Skin of body (tissue), 2 donors: ENCODE results near the gene COL5A3. TPM values are rescaled to one million over a fixed set of nuclear protein-coding genes. Genes with fewer than 3 reads are reported as not detected.
"Not testable (repeated sequence)": the region's sequence is repeated elsewhere in the genome, so short reads cannot be mapped to it uniquely, and the experiment has no call there.

ENCODE experiments used
- DNase-seq: peaks from one replicate; lab custom pipeline; 2025; lab: John Stamatoyannopoulos, UW
- total RNA-seq: library from RNA; depleted of rRNA; stranded (reverse); fragments of >200 nt; gene quantifications from one replicate; pipeline ENCODE4 v1.2.3, GENCODE V29; 2014

The COL5A3 gene
- 51.3 TPM for total RNA-seq

DNA sequence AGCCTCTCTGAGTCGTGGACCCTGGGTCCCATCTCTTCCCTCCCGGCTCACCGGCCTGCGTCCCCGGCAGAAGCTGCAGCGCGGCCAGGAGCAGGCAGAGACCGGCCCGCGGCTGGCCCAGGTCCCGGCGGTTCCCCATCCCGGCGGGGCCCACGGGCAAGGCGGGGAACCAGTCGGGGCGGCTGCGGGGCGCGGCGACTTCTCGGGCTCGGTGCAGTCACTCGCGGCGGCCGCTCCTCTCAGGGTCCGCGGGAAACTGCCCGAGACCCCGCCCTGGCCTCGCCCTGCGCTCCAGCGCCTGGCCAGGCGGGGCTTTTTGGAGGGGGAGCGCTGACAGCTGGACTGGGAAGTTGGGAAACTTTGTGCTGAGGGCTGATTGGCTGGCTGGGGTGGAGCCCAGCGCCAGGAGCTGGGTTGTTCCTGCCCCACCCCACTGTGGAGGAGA, at the start of gene COL5A3:
Gene COL5A3 (minus strand): TSS at position 258 of the 445 bp plus-strand sequence. CDS start 119 bp downstream, at position 139.
- DNase-seq: peak; percentile 57

GRCh38 chr19:10052602-10053360, 42.5 kb upstream of the COL5A3 start:
- no peak for DNase-seq

DNA sequence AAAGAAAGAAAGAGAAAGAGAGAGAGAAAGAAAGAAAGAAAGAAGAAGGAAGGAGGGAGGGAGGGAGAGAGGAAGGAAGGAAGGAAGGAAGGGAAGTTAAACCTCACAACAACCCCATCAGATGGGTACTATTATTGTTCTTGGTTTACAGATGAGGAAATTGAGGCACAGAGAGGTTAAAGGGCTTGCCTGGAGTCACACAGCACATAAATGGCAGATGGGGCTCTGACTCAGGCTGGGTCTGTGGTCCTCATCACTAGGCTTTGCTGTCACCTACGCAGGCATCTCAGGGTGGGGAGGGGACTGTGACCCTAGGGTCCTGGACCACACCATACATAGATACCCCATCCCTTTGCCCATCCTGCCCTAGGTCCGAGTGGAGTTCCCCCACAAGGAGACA, 39.3 kb upstream of the COL5A3 start:
- DNase-seq: no peak

DNA sequence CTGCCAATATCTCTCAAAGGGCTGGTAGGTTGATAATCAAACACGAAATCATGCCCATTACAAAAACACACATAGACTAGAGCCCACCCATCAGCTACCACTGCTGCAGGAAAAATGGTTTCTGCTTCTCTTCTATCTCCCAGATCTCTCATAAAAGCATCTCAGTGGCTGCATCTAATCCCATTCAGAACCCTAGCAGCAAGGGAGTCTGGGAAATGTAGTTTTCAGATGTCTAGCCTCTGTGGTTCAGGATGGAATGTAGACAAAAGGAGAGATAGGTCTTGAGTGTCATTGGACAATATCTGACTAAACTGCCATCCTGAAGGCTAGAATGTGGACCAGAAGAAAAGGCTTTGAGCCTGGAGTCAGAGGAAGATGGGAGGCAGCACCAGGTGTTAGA, 35.1 kb upstream of the COL5A3 start:
- DNase-seq: no peak

DNA sequence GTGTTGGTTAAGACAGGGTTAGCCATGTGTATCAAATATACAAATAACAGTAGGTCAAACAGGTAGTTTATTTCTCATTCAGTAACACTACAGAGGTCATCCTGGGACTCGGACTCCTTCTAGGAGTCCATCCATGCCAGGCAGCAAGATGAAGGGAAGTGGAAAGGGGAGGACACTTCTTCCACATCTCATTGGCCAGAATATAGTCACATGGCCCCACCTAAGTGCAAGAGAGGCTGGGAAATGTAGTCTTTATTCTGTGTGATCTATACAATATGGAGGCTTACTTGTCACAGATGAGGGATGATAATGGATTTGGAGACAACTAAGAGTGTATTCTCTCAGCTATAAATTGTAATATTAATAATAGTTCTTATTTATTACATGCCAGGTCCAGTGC, 34.1 kb upstream of the COL5A3 start:
- DNase-seq: no peak

DNA sequence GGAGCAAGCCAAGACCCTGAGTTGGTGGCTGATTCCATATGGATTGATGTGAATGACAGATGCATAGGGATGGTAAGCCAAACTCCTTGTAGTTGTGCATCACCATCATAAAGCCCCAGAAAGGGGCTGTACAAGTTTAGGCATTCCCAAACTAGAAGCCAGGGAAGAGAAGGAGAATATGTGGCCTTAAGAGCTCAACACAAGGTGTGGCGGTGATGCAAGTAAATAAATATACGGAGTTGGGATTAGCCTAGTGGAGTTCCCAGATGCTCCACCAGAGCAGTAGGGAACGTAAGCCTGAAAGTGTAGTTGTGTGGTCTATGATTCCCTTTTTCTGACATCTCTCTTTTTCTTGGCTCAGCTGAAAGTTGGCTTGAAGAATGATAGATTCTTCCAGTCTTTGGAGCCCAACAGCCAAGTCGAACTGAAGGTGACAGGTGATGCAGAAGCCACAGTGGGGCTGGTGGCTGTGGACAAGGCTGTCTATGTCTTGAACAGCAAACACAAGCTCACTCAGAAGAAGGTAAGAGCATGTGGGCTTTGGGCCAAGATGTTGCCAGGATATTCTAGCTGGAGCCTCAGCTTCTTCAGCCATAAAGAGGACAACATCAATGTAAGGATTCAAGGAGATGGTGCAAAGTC, 33.1 kb upstream of the COL5A3 start:
- DNase-seq: no peak

- DNase-seq: no peak
Measured at GRCh38 chr19:10037809-10038208, 27.5 kb upstream of the COL5A3 start.

GRCh38 chr19:10037367-10037766, 27.1 kb upstream of the COL5A3 start:
- DNase-seq: no peak

DNA sequence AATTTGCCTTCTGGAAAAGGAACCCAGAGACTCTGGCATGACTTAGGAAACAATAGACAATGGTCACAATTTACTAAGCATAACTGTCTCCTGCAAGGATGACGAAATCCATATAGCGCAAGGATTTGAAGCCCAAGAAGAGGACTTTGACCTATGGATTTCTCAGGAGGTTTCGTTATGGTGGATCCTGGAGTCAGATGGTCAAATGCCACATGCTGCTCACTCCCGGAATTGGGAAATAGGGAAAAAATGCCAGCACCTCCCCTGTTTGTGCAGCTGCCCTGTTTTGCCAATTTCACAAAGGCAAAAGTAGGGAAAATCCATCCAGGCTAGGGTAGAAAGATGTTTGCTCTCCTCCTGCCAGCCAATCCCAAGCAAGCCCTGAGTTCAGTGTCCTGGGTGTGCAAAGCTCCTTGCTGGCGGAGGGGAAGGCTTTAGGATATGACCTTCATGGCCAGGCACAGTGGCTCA, 26.3 kb upstream of the COL5A3 start:
- no peak for DNase-seq

GRCh38 chr19:10033614-10034013, 23.3 kb upstream of the COL5A3 start:
- DNase-seq: no peak

DNA sequence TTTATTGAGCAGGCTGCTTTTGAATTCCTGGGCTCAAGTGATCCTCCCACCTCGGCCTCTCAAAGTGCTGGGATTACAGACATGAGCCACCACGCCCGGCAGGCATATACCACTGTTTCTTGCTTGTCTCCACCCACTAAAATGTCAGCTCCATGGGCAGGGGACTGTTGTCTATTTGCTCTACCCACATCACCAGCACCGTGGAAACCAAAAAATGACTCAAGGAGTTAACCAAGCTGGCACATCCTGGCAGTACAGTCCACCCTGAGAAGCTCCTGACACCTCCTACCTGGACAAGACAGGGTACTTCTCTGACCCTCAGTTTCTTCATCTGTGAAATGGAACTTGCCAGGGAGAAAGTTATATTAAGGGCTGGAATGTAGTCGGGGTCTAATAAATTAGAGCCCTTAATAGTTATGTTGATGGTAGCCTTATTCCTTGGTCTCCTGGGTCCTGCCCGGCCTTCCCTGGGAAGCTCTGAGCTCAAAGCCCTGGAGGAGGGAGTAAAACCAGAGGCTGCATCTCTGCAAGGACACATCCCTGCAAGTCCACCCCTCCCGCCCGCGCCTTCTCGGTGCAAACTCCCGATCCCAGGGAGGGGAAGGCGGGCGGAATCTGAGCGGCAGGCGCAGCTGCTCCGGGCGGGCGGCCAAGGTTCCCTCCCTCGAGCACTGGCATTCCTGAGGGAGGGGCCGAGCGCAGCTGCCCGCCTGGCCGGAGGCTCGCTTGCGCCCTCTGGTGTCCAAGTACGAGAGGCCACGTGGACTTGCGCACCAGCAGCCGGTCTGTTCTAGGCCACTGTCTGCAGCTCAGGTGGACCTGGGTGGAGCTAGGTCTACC, 17.1 kb upstream of the COL5A3 start:
- DNase-seq: peak; percentile 91

DNA sequence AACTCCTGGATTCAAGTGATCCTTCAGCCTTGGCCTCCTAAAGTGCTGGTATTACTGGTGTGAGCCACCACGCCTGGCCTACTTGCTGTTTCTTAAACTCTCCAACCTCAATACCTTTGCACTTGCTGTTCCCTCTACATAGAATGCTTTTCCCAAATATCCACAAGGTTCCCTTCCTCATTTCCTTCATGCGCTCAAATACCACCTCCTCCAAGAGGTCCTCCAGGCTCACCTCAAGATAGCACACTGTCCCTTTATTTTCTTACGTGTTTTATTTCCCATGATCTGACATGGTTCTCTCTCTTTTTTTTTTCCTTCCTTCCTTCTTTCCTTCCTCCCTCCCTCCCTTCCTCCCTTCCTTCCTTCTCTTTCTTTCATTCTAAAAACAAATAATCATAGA, 16.4 kb upstream of the COL5A3 start:
- no peak for DNase-seq

- DNase-seq: not testable (repeated sequence)
Measured at GRCh38 chr19:10023096-10023495, 12.8 kb upstream of the COL5A3 start.

GRCh38 chr19:10021863-10022262, 11.6 kb upstream of the COL5A3 start:
- DNase-seq: no peak

DNA sequence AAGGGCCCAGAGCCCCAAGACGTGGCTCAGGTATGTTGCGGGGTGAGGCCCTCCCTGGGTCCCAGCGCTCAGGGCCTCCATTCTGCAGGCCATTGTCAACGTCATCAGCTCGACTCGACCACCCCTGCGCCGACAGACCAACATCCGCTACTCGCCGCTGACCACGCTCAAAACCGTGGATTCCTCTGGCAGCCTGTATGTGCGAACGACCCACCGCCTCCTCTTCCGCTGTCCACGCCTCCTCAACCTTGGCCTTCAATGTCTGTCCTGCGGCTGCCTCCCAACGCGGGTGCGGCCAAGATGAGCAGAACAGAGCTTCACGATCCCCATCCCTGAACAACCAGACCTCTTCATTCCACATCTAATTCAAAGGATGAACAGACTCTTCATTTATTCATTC, 11.1 kb upstream of the COL5A3 start:
- no peak for DNase-seq

DNA sequence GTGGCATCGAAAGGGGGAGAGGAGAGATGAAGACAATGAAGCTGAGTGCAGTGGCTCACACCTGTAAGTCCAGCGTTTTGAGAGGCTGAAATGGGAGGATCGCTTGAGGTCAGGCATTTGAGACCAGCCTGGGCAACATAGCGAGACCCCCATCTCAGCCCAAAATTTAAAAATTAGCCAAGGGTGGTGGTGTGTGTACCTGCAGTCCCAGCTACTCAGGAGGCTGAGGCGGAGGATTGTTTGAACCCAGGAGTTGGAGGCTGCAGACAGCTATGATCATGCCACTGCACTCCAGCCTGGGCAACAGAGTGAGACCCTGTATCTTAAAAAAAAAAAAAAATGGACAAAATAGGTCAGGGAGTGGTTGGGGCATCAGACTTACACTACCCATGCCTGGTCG, 10.5 kb upstream of the COL5A3 start:
- no peak for DNase-seq

- no peak for DNase-seq
Measured at GRCh38 chr19:10019246-10019645, 8.9 kb upstream of the COL5A3 start.

DNA sequence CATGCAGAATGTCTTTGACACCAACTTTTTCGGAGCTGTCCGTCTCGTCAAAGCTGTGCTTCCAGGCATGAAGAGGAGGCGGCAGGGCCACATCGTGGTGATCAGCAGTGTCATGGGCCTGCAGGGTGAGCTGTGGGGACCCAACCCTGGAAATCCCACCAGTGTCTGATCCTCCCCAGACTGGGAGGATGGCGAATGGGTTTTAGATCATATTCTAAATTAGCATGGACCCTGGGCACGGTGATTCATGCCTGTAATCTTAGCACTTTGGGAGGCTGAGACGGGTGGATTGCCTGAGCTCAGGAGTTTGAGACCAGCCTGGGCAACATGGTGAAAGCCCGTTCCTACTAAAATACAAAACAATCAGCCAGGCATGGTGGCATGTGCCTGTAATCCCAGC, 8.5 kb upstream of the COL5A3 start:
- no peak for DNase-seq

DNA sequence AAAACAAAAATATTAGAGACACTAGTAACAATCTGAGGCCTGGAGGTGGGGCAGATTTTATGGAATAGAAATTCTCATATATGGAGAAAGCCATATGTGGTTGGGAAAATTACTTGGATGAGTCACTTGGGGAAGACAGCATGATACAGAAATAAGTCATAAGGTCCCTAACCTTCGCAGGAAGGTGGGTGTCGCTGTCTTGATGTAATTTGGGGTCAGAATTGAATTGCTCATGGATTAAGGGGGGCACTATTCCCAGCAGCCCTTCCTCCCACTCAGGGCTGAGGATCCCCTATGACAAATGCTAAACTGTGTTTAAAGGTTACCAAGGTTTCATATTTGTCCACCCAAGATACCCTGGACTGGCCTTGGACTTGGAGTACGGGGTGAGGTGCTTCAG, 8.0 kb upstream of the COL5A3 start:
- no peak for DNase-seq

DNA sequence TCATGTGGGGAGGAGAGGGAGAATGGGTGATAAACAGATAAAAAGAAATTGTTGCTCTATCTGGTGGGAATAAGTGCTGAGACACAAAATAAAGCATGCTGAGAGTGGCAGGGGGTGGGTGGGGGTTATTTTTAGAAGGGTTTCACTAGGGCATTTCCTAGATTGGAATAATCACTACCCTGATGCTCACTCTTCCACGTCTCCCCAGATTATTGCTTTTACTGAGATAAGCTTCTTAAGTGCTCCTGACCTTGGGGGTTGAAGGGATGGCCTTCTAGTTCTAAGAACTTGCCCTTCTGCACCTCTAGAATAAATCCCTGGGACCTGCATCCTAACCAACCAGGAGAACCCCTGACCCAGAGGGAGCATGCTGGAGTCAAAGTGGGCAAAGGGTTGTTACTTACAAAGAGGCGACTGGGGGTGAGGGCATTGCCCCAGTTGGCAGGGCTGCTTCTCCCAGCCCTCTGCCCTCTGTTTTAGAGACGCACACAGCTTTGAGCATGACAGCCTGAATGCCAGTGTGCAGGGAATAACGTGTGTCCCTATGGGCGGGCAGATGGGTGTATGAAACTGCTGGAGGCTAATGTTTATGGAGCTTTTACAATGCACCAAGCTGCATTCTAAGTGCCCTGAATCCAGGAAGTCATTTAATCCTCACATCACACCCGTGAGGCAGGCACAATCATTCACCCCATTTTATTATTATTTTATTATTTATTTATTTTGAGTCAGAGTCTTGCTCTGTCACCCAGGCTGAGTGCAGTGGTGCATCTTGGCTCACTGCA, 3.7 kb upstream of the COL5A3 start:
- no peak for DNase-seq

GRCh38 chr19:10013316-10013715, 3.0 kb upstream of the COL5A3 start, which contains the start of gene RDH8:
Gene RDH8 (plus strand): TSS chr19:10013483. CDS start chr19:10013498, 15 bp downstream.
- DNase-seq: no peak
